ENCODE results near the gene MAPK11. TPM values are rescaled to one million over a fixed set of nuclear protein-coding genes. Genes with fewer than 3 reads are reported as not detected.

MAPK11 gene
- total RNA-seq, 1 experiment from 2014 or later = 19.3 TPM

GRCh38 chr22:50310031-50310722 is 40.0 kb upstream of the MAPK11 start:
- ATAC-seq = no peak
- no TSS peak for BruUV-seq (replicated peaks)
- intact Hi-C loops (cut with micrococcal nuclease) = no loop called here

GRCh38 chr22:50309601-50309991 is 39.4 kb upstream of the MAPK11 start:
- CTCF ChIA-PET = no interaction called here
- Histone ChIP-seq H3K9me3 (ENCODE audit: control insufficient read depth in 1 of 2, insufficient read depth in 1 of 2, low read depth in 1 of 2, low read length in 2 of 2) (no peaks in the 10 kb centered on the region), H3K79me2 (ENCODE audit: insufficient read depth, low read length) (peaks cover 24% of the 10 kb centered on the region), H4K20me1 (ENCODE audit: insufficient read depth) (no peaks in the 10 kb centered on the region), H3K9ac (ENCODE audit: low read length) (no peak overlapping the region), H3K4me2 (ENCODE audit: low read length) (no peak overlapping the region), H3K4me3 (replicated peaks in 1 of 2; ENCODE audit: low read depth in 1 of 2, low read length in 2 of 2) (no peak overlapping the region), H3K9me2 (ENCODE audit: insufficient read depth) (no peaks in the 10 kb centered on the region), H3K27me3 (ENCODE audit: insufficient read depth, low read length) (no peaks in the 10 kb centered on the region), H3K4me1 (ENCODE audit: control insufficient read depth in 1 of 2, insufficient read depth in 2 of 2, low read length in 2 of 2) (peaks cover 16 to 41% of the 10 kb centered on the region in 2 experiments), H3K36me3 (ENCODE audit: control insufficient read depth in 1 of 2, insufficient read depth in 2 of 2, low read length in 2 of 2) (no peaks in the 10 kb centered on the region), H3K27ac (ENCODE audit: low read depth, low read length) (no peak overlapping the region; the same call in 1 of the 2 replicates), H2AFZ (ENCODE audit: low read depth, low read length, poor library complexity, severe bottlenecking) (no peak overlapping the region)
- POLR2A ChIA-PET = no interaction called here
- intact Hi-C loops (cut with micrococcal nuclease) = no loop called here
- BruUV-seq (replicated peaks) = no TSS peak
- RAD21 ChIA-PET (ENCODE audit: low non-redundant PET in 1 of 2, low total read pairs in 2 of 2, uncharacterized antibody in 2 of 2, unreplicated experiment in 2 of 2) = no interaction called here
- ATAC-seq (no peak), DNase-seq (ENCODE audit: low read depth, low spot score) (no peak)
- no peak for TF ChIP-seq POLR2A (IDR thresholded peaks at IDR 0.05; ENCODE audit: borderline replicate concordance, extremely low read depth, insufficient read depth, insufficient read length)
- no peak for TF ChIP-seq MAX (IDR thresholded peaks at IDR 0.05)
- TF ChIP-seq TCF7L2 (IDR thresholded peaks at IDR 0.05; ENCODE audit: borderline replicate concordance, extremely low read depth, insufficient read depth, insufficient read length) = no peak
- no peak for TF ChIP-seq JUND (IDR thresholded peaks at IDR 0.05)
- TF ChIP-seq CBX3 (IDR thresholded peaks at IDR 0.05; ENCODE audit: low read depth) = no peak

More at GRCh38 chr22:50310031-50310722, 40.0 kb upstream of the MAPK11 start:
- no peak overlapping the region for H3K9ac ChIP-seq (ENCODE audit: low read length)
- ChIA-PET CTCF (no interaction called here), RAD21 (ENCODE audit: low non-redundant PET in 1 of 2, low total read pairs in 2 of 2, uncharacterized antibody in 2 of 2, unreplicated experiment in 2 of 2) (no interaction called here), POLR2A (no interaction called here)
- H3K9me2 ChIP-seq (ENCODE audit: insufficient read depth) = no peaks in the 10 kb centered on the region
- DNase-seq (ENCODE audit: low read depth, low spot score) = no peak
- no peak overlapping the region for H2AFZ ChIP-seq (ENCODE audit: low read depth, low read length, poor library complexity, severe bottlenecking)
- H3K27ac ChIP-seq (ENCODE audit: low read depth, low read length) = no peak overlapping the region; the same call in 1 of the 2 replicates
- no peaks in the 10 kb centered on the region for H3K27me3 ChIP-seq (ENCODE audit: insufficient read depth, low read length)
- H3K79me2 ChIP-seq (ENCODE audit: insufficient read depth, low read length) = peaks cover 18% of the 10 kb centered on the region
- TF ChIP-seq SIN3A (IDR thresholded peaks at IDR 0.05; ENCODE audit: low read depth) = no peak
- no peak for TF ChIP-seq ZBTB33 (IDR thresholded peaks at IDR 0.05; ENCODE audit: extremely low read depth, insufficient replicate concordance, low read length)
- no peak for TF ChIP-seq ELF1 (IDR thresholded peaks at IDR 0.05; ENCODE audit: borderline replicate concordance, low read depth)
- no peak for TF ChIP-seq SRF (IDR thresholded peaks at IDR 0.05; ENCODE audit: low read depth)
- TF ChIP-seq YY1 (IDR thresholded peaks at IDR 0.05; ENCODE audit: extremely low read depth, insufficient replicate concordance, low read depth, low read length) = no peak
- TF ChIP-seq SP1 (IDR thresholded peaks at IDR 0.05; ENCODE audit: low read depth) = no peak
- H3K4me3 ChIP-seq (replicated peaks in 1 of 2; ENCODE audit: low read depth in 1 of 2, low read length in 2 of 2) = no peak overlapping the region
- no peaks in the 10 kb centered on the region for H4K20me1 ChIP-seq (ENCODE audit: insufficient read depth)
- H3K9me3 ChIP-seq (ENCODE audit: control insufficient read depth in 1 of 2, insufficient read depth in 1 of 2, low read depth in 1 of 2, low read length in 2 of 2) = no peaks in the 10 kb centered on the region
- no peak overlapping the region for H3K4me2 ChIP-seq (ENCODE audit: low read length)
- no peaks in the 10 kb centered on the region for H3K36me3 ChIP-seq (ENCODE audit: control insufficient read depth in 1 of 2, insufficient read depth in 2 of 2, low read length in 2 of 2)
- peaks cover 10 to 40% of the 10 kb centered on the region in 2 experiments for H3K4me1 ChIP-seq (ENCODE audit: control insufficient read depth in 1 of 2, insufficient read depth in 2 of 2, low read length in 2 of 2)
